HG03571 (cell line): Measurements from ENCODE around the gene MRPS22.
"Not testable (repeated sequence)": the region's sequence is repeated elsewhere in the genome, so short reads cannot be mapped to it uniquely, and the experiment has no call there.

ENCODE experiments used
- ATAC-seq: cut with Tn5 transposase; IDR thresholded peaks from one replicate; pipeline ENCODE4 v1.9.1; 2021; ENCODE audit not compliant: unreplicated experiment

The MRPS22 gene

DNA sequence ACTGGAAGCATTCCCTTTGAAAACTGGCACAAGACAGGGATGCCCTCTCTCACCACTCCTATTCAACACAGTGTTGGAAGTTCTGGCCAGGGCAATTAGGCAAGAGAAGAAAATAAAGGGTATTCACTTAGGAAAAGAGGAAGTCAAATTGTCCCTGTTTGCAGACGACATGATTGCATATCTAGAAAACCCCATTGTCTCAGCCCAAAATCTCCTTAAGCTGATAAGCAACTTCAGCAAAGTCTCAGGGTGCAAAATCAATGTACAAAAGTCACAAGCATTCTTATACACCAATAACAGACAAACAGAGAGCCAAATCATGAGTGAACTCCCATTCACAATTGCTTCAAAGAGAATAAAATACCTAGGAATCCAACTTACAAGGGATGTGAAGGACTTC, 9.1 kb upstream of the MRPS22 start:
- ATAC-seq = not testable (repeated sequence)

DNA sequence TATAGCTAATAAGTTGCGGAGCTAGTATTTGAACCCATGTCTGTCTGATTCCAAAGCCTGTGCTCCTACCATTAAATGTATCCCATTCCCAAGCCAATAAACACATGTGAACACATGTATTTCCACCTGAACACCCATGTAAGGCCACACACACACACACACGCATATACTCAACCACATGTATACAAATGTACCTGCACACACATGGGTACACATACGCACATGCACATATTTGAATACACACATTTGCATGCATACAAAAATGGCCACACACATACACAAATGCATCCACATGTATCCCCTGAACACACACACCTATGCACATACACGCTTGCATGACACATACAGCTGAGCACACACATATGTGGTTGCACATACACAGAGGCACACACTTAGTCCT, 5.4 kb upstream of the MRPS22 start:
- no peak for ATAC-seq

DNA sequence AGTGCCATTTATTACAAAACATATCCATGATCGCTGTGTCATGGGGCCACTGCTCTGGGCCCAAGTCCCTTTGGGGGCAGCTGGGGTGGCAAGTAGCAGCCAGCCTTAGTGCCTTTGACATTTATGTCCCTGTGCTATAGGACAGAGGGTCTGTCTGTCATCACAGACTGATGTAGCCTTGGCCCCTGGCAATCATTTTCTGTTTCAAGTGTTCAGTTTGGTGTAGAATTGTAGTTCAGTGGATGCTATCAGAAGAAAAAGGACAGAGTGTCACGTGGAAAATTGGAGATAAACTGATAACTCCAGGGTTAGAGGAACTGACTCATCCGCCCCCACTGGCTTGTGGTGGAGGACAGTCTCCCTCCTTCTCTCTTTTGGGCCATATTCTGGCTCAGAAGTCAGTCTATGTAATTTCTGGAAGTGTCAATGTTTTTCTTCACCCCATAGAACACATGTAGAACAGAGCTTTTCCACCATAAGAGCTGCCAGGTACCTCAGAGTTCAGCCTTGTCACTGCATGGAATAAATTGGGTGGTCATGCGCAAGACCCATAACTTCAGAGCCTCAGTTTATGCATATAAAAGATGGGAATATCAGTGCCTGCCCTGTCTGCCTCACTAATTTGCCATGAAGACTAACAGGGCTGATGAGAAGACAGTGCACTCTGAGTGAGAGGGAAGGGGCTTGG, 4.5 kb upstream of the MRPS22 start:
- no peak for ATAC-seq

DNA sequence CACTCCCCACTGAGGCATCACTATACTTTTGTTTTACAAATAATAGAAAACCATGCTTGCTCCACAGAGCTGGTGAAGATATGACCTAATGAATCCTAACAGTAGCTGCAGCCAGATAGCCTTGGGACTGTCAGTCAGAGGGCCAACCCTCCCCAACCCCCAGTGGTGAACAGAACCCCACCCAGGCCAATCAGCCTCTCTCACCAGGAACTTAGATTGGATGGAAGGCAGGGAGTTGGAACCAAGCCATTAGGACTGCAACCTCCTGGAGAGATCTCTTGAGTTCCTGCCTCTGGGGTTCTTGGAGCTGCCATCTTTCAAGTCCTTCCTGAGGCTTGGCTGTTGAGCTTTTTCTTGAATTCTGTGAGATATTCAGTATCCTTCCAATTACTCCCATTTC, 3.0 kb upstream of the MRPS22 start:
- no peak for ATAC-seq

DNA sequence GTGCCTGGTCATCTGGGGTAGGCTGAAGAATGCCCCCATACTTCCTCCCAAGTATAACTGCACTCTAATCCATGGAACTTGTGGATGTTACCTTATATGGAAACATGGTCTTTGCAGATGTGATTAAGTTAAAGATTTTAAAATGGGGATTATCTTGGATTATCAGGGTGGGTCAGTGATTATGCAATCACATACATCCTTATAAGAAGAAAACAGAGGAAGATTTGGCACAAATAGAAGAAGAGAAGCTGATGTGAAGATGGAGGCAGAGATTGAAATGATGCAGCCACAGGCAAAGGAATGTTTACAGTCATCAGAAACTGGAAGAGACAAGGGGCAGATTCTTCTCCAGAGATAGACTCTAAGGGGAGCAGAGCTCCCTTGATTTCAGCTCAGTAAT, 1.8 kb upstream of the MRPS22 start:
- ATAC-seq = no peak

DNA sequence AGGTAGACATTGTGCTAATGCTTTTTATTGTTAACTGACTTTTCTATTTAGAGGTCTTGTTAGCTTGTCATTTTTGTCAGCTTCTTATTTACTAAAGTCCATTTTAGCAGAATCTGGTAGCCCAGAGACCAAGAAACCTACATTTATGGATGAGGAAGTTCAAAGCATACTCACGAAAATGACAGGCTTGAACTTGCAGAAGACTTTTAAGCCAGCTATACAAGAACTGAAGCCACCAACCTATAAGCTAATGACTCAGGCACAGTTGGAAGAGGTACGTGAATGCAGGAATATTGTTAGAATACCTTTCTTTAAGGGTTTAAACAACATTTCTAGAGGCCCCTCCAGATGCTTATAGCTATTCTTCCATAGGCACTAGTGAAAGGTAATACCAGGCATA, 3.0 kb downstream of the MRPS22 start:
- no peak for ATAC-seq

DNA sequence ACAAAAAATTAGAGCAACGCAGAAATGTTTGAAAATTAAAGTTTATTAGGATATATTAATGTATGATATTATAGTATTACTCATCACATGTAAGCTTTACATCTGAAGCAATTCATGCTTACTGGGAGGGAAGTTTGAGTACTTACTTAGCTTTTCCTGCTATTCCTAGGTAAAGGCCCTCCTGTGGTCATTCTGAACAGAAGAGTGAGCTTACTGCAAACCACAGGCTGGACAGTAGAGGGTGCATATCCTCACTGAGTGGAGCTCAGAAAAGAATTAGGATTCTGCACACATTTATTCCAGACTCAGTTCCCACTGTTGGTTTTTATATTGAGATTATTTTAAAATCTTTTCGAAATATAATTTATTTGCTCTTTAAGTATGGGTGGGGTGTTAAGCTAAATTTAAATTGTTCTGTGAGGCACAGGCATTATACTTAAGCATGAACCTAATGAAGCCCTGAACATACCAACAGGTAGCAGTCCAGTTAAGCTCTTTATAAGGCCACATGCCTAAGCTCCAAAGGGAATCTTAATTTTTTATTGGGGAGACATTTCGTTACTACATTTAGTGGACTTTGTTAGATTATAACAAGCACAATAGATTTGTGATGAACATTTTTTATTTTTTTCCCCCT, 10.2 kb downstream of the MRPS22 start:
- no peak for ATAC-seq

DNA sequence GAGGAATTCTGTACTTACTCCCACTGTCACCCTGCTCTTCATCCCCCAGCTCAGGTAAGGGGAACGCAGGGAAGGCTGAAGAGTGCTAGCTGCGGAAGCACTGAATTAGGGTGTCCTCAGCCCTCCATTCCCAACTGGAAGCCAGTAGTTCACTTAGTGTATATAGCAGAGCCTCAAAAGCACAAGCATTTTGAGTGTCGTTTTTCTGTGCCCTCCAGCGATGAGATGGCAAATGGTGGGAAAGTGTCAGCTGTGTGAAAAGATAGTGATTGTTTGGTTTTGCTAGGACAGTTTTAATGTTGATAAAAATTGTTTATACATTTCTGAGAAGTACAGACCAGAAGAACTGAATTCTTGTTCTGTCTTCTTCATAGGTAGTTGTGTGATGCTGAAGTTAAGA, 10.8 kb downstream of the MRPS22 start:
- no peak for ATAC-seq

DNA sequence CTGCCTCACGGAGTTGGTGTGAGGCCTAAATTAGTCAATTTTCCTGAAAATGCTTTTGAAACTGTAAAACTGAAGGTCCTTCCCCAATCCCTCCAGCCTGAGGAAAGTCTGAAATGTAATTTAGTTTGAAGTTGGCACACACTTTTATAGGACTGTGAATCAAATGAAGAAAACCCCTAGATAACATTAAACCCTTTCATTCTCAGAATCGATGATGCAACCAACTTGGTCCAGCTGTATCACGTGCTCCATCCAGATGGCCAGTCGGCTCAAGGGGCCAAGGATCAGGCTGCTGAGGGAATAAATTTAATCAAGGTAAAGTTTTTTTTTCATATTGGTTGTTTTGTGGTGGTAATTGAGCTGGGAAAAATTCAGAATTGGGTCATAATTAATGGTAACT, 11.7 kb downstream of the MRPS22 start:
- no peak for ATAC-seq

DNA sequence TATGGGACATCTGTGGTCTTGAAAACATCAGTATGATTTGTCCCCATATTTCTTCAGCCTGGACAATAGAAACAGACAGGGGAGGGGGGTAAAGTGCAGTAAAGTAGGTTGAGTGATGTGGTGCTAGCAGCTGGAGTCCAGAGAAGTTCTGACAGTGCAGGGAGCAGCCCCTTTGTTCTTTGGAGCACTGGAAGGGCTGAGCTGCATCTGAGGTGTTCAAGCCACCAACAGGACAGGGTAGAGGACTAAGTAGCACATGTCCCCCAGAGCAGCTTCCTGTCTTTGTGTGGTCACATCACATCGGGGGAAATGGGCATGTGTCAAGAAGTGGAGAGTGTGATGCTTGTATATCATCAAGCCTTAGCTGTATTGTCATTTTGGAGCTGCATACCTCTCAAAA, 12.1 kb downstream of the MRPS22 start:
- ATAC-seq = no peak

DNA sequence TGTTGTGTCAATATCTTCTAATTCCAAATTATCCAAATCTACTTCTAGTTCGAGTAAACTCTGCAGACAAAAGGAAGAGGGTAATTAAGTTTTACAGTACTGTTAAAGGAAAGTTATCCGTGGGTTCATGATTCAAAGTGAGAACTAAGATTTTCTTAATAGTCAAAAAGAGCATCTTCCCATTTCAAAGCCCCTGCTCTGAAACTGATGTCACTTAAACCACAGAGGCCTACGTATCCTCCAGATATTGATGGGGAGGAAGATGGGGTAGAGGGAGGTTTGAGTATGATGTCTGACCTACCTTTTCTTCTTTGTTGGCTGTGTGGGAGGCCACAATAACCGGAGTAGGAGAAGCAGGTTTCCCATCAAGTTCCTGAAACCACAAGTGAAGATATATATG, 14.1 kb downstream of the MRPS22 start:
- ATAC-seq = no peak

DNA sequence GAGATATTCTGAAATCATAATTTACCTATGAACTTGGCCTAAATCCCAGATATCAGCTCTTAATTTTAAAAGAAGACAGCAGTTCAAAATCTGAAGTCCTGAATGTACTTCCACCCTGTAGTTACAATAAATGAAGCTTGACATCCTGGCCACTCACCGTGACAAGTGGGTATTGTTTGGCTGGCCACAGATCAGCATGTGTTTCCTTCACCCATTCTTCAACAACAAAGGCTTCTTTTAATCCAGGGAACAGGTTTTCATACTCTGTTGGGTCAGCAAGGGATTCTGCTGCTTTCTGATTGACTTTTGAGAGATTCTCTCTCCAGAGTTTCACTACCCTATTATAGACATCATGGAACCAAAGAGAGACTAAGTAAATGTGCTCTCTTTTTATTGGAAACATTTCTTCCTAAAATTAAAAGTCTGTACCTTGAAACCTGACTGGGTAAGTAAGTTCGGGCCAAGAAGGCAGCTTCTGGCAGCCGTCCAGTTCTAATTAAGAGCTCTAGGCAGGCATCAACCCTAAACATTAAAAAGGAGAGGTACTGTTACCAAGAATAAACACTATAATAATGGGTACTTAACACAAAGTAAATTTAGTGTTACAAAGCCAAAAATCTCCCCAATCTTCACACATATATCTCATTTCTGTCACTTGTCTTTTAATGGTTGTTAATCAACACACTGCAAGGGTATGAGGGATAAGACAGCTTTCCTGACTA, 15.2 kb downstream of the MRPS22 start:
- ATAC-seq = no peak

DNA sequence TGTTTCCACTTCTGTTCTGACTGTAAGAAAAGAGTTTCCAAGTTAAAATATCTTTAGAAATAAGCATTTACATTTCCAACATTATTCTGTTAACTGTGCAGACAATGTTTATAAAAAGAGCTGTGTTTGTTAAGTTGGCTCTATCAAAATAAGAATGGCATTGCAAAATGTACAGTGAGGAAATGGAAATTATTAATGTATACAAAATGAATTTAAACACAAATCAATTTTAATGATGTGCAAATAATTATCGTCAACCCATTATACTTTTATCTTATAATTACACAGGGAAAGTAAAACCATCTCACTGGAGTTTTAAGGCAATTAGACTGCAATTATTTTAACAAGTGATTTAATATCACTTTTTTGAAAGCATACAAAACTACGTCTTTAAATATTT, 17.5 kb downstream of the MRPS22 start:
- ATAC-seq = no peak

DNA sequence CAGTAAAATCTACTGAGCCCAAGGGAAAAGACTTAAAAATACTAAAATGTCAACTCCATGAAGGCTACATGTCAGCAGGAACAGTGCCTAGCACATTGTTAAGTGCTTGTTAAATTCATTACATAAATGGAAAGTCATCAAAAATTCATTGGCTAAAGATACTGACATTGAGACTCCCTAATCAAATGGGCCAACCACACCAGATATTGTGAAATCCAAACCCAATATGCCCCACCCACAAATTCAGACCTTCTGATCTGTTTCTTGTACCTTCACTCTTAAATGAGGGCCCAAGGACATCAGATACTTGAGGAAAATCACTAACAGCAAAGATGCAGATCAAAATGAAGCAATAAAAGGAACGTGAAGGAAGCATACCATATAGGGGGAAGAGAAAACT, 20.7 kb downstream of the MRPS22 start:
- no peak for ATAC-seq

DNA sequence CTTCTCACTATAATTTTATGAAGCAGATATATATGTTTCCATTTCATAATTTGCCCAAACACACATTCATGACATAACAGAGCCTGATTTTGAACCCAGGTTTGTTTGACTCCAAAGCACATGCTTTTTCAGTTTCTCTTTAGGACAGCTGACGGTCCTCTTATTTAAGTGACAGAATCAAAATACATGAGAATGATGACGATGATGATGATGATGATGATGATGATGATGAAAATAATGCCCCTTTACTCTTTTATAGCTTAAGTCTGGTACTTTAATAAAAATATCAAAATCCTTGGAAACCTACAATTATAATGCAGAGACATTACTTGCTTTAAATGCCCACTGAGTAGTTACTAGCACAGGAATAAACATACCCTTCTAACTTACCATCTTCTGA, 30.3 kb downstream of the MRPS22 start:
- ATAC-seq = no peak

DNA sequence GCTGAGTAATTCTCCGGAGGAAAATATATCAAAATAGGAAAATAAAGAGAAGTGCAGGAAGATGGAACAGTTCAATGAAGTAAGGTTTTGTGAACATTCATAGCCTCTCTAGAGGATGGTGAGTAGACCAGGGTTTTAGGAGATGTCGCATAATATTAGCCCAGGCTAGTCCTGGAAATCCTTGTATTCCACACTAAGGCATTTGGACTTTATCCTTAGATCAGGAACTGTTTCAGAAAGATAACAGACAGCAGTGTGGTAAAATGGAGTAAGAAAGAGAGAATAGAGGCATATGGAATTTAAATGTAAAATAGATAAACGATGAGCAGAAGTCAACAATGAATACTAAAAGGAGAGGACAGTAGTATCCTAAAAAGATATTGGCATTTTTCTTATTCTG, 33.6 kb downstream of the MRPS22 start:
- ATAC-seq = no peak

DNA sequence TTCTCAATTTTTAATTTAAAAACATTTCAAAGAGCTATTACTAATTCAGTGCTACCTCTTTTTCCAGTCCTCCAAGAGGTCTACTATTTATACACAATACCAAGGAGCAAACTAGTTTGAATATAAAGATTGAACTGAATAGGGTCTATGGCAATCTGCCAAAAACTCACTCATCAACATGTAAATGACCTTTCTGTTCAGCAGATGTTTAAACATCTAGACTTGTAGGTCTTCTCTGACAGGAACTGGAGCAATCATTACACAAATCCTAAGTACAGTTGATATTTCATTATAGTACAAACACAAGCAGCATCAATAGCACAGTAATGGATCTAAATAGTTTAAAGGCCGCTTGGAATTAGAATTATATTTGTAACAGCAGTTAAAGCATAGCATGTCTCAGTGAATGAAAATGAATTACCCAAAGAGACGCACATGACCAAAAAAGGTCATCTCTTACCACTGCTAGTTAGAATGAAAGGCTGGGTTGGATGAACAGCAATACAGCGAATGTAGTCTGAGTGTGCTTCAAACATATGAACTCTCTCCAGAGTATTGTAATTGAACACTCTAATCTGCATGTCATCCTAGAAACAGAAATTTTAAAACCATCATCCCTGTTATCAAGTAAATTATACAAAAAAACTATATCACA, 34.9 kb downstream of the MRPS22 start:
- ATAC-seq = no peak

DNA sequence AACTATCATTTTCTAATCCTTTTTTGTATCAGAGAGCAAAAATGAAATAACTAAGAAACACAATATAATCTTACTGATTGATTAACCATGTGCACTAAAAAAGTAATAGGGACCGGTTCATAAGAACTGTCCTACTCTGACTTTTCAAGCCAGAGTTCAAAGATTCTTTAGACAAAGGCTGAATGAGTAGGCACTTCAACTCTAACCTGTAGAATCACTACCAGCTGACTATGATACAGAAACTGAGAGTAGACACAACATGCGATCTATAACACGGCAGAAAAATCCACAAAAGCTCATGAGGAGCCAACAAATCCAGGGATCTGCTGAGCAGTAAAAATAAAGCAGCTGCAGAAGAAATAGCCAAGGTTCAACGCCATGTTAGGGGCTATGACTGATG, 36.8 kb downstream of the MRPS22 start:
- ATAC-seq = no peak

DNA sequence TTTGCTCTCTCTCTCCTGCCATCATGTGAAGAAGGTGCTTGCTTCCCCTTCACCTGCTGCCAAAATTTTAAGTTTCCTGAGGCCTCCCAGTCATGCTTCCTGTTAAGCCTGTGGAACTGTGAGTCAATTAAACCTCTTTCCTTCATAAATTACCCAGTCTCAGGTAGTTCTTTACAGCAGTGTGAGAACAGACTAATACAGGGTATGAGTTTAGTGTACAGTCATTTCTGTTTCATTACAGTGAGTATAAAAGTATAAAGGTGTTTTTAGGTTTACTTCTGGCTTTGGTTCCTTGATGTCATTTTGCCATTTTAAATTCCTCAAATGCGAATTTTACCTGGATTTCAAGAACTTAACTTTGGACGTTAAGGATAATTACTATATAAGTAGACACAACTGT, 38.5 kb downstream of the MRPS22 start:
- ATAC-seq = not testable (repeated sequence)

DNA sequence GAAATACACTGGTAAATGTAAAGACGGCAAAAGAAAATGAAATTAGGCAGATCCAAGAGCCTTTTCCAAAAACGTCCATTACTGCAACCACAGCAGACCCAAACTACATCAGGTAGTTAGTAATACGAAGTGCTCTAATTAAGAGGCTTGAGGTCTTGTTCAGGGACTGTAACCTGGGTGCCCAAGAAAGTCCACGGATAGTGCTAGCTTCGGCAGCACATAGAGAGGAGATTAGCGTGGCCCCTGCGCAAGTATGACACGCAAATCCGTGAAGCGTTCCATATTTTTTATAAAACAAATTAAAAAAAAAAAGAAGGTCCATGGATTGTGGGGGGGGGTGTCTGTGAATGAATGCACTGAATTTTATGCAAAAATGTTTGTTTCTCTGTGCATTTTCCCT, 44.3 kb downstream of the MRPS22 start:
- no peak for ATAC-seq

DNA sequence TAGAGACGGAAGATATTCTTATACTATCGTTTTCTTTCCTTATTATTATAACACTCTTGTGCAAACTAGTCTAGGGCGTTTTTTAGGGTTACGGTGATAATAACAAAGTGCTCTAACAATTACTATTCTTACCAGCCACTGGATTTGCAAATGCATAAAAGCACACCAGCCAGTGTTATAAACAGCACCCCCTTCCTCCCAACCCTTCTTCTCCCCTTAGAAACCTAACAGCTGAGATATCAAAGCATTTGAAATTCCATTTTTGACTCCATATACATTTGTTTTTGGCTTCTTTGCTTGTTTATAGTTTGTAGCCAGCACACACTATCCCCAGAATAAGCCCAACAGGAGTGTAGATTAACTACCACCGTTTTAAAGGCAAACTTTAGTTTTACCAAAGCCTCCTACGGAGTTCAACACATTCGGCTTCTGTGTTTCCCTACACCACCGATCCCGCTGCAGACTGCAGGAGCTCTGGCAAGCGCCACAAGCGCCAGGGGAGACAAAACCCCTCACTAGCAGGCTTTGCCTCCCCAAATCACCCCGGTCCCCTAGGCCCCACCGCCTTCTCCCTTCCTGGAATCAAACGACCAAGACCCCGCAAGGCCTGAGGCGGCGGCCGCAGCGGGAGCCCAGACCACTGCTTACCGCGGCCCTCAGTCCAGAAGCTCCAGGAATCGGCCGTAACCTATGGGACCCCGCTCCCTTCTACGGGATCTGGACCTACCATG, 45.2 kb downstream of the MRPS22 start:
- ATAC-seq = no peak
